ENCODE data around the gene ZNF699.
"Not testable (repeated sequence)": the region's sequence is repeated elsewhere in the genome, so short reads cannot be mapped to it uniquely, and the experiment has no call there.

Gene ZNF699

GRCh38 chr19:9283485-9283884, 26.2 kb downstream of the ZNF699 start:
- DNase-seq (ENCODE audit: low read depth), result not testable (repeated sequence)

GRCh38 chr19:9251236-9251635, 58.4 kb downstream of the ZNF699 start:
- no peak for DNase-seq (ENCODE audit: low read depth)

GRCh38 chr19:9250630-9251029, 59.0 kb downstream of the ZNF699 start, which contains the start of gene OR7E24:
TSS of gene OR7E24 (plus strand) at chr19:9250930. CDS start at chr19:9251044, 114 bp downstream.
- DNase-seq (ENCODE audit: low read depth), result no peak

All from fibroblast of the conjunctiva (primary cell).